Neural progenitor cell (in vitro differentiated cells): ENCODE data around the gene RAD51B. TPM values are rescaled to one million over a fixed set of nuclear protein-coding genes. Genes with fewer than 3 reads are reported as not detected.

Experiments used
- DNase-seq: peaks from one replicate; pipeline ENCODE4 v3.0.0-alpha.2; 2016; ENCODE audit warnings: low spot score
- H2AFZ ChIP-seq: fragments of 200-600 bp; sonication (generic); replicated peaks from 2 replicates; pipeline ENCODE4 v1.6.1; 2016; ENCODE audit warnings: antibody characterized with exemption
- H3F3A ChIP-seq: fragments of 200-600 bp; sonication (generic); 2 replicates; pipeline ENCODE4 v1.6.1; 2016; ENCODE audit warnings: antibody characterized with exemption, low read depth
- H3K27ac ChIP-seq: fragments of 200-600 bp; sonication (generic); 2 replicates; pipeline ENCODE4 v1.5.1; 2016; ENCODE audit warnings: mild to moderate bottlenecking
- H3K27me3 ChIP-seq: fragments of 200-600 bp; sonication (generic); 2 replicates; pipeline ENCODE4 v1.6.1; 2016; ENCODE audit warnings: mild to moderate bottlenecking, moderate library complexity
- H3K36me3 ChIP-seq: fragments of 200-600 bp; sonication (generic); 2 replicates; pipeline ENCODE4 v1.5.1; 2016
- H3K4me1 ChIP-seq: fragments of 200-600 bp; sonication (generic); 2 replicates; pipeline ENCODE4 v1.6.1; 2016; ENCODE audit warnings: mixed run types
- H3K4me2 ChIP-seq: fragments of 200-600 bp; sonication (generic); 2 replicates; pipeline ENCODE4 v1.6.1; 2016
- H3K4me3 ChIP-seq: fragments of 200-600 bp; sonication (generic); 2 replicates; pipeline ENCODE4 v1.5.1; 2016
- H3K79me2 ChIP-seq: fragments of 200-600 bp; sonication (generic); 2 replicates; pipeline ENCODE4 v1.6.1; 2016; ENCODE audit warnings: low read depth
- H3K9ac ChIP-seq: fragments of 200-600 bp; sonication (generic); 2 replicates; pipeline ENCODE4 v1.6.1; 2016
- H3K9me3 ChIP-seq: fragments of 200-600 bp; sonication (generic); 2 replicates; pipeline ENCODE4 v1.5.1; 2016; ENCODE audit warnings: low read depth
- H4K20me1 ChIP-seq: fragments of 200-600 bp; sonication (generic); 2 replicates; pipeline ENCODE4 v1.6.1; 2016; ENCODE audit warnings: low read depth
- H3K27ac Mint-ChIP-seq: 3 replicates; pipeline ENCODE4 v1.8.0; 2021; ENCODE audit warnings: mixed read lengths
- H3K27me3 Mint-ChIP-seq: 2 replicates; pipeline ENCODE4 v1.8.0; 2022; ENCODE audit warnings: low read depth, mild to moderate bottlenecking, inconsistent platforms, moderate library complexity, mixed read lengths; ENCODE audit not compliant: insufficient read depth
- H3K36me3 Mint-ChIP-seq: 3 replicates; pipeline ENCODE4 v1.8.0; 2021; ENCODE audit warnings: mixed read lengths
- H3K4me1 Mint-ChIP-seq: 3 replicates; pipeline ENCODE4 v1.8.0; 2021; ENCODE audit warnings: mixed read lengths
- H3K4me3 Mint-ChIP-seq: 3 replicates; pipeline ENCODE4 v1.8.0; 2021; ENCODE audit warnings: mild to moderate bottlenecking, moderate library complexity, mixed read lengths
- H3K9me3 Mint-ChIP-seq: 3 replicates; pipeline ENCODE4 v1.8.0; 2020; ENCODE audit warnings: mixed read lengths
- CTCF ChIP-seq: fragments of 200-600 bp; sonication (generic); IDR thresholded peaks from 2 replicates; pipeline ENCODE4 v1.5.1; 2017; ENCODE audit warnings: antibody characterized with exemption, mild to moderate bottlenecking
- EZH2 ChIP-seq: fragments of 200-600 bp; sonication (generic); IDR thresholded peaks from 2 replicates; pipeline ENCODE4 v1.6.1; 2017; ENCODE audit warnings: antibody characterized with exemption, mild to moderate bottlenecking, moderate library complexity
- EZH2phosphoT487 ChIP-seq: fragments of 200-600 bp; sonication (generic); IDR thresholded peaks from 2 replicates; pipeline ENCODE4 v1.6.1; 2017; ENCODE audit warnings: antibody characterized with exemption
- total RNA-seq: library from RNA; depleted of rRNA; stranded (reverse); fragments of >200 nt; gene quantifications from 2 replicates; pipeline ENCODE4 v1.2.3, GENCODE V29; 2015; ENCODE audit warnings: low replicate concordance

The RAD51B gene
- total RNA-seq, 1 donor from 2014 or later: 50.5 TPM

GRCh38 chr14:68704736-68705720 is 885.4 kb downstream of the RAD51B start:
- H3K27ac ChIP-seq: no peak overlapping the region

GRCh38 chr14:68705741-68706283 is 886.2 kb downstream of the RAD51B start:
- H3K4me3 ChIP-seq: no peak overlapping the region
- no peak overlapping the region for H3K4me2 ChIP-seq
- no peak overlapping the region for H3K27ac ChIP-seq
- H3K27ac Mint-ChIP-seq: no peak overlapping the region
- no peaks in the 10 kb centered on the region for H3K9me3 ChIP-seq
- H3K36me3 ChIP-seq: no peaks in the 10 kb centered on the region
- no peak overlapping the region for H3K4me3 Mint-ChIP-seq
- H3K9me3 Mint-ChIP-seq: peaks cover 11% of the 10 kb centered on the region
- H3K4me1 Mint-ChIP-seq: peaks cover 34% of the 10 kb centered on the region
- no peaks in the 10 kb centered on the region for H3K79me2 ChIP-seq
- H3K4me1 ChIP-seq: no peaks in the 10 kb centered on the region
- no peaks in the 10 kb centered on the region for H4K20me1 ChIP-seq
- H3K27me3 Mint-ChIP-seq: peaks cover 22% of the 10 kb centered on the region
- no peaks in the 10 kb centered on the region for H3F3A ChIP-seq
- H3K27me3 ChIP-seq: no peaks in the 10 kb centered on the region
- H3K9ac ChIP-seq: no peak overlapping the region
- H2AFZ ChIP-seq: no peak overlapping the region
- DNase-seq: no peak
- H3K36me3 Mint-ChIP-seq: peaks cover 8% of the 10 kb centered on the region
- TF ChIP-seq EZH2phosphoT487 (no peak), CTCF (no peak)

More at GRCh38 chr14:68704736-68705720, 885.4 kb downstream of the RAD51B start:
- Histone ChIP-seq H3K9ac (no peak overlapping the region), H3K9me3 (no peaks in the 10 kb centered on the region), H3K4me3 (no peak overlapping the region), H3F3A (no peaks in the 10 kb centered on the region), H3K4me1 (no peaks in the 10 kb centered on the region), H3K36me3 (no peaks in the 10 kb centered on the region), H3K79me2 (no peaks in the 10 kb centered on the region), H3K4me2 (no peak overlapping the region), H3K27me3 (no peaks in the 10 kb centered on the region), H4K20me1 (no peaks in the 10 kb centered on the region), H2AFZ (no peak overlapping the region)
- Mint-ChIP-seq H3K27ac (peak overlapping the region; percentile 91), H3K9me3 (peaks cover 16% of the 10 kb centered on the region), H3K27me3 (peaks cover 22% of the 10 kb centered on the region), H3K4me1 (peaks cover 34% of the 10 kb centered on the region), H3K36me3 (peaks cover 9% of the 10 kb centered on the region), H3K4me3 (peak overlapping the region; percentile 44)
- no peak for DNase-seq
- TF ChIP-seq EZH2 (no peak), EZH2phosphoT487 (no peak), CTCF (no peak)

GRCh38 chr14:68707482-68707881 is 887.9 kb downstream of the RAD51B start:
- Histone ChIP-seq H3K4me3 (no peak overlapping the region), H3K36me3 (no peaks in the 10 kb centered on the region), H3K9ac (no peak overlapping the region), H2AFZ (no peak overlapping the region), H3K9me3 (no peaks in the 10 kb centered on the region), H3K27ac (no peak overlapping the region), H3K4me1 (no peaks in the 10 kb centered on the region), H3K4me2 (no peak overlapping the region), H3F3A (no peaks in the 10 kb centered on the region), H3K27me3 (no peaks in the 10 kb centered on the region), H4K20me1 (no peaks in the 10 kb centered on the region), H3K79me2 (no peaks in the 10 kb centered on the region)
- TF ChIP-seq CTCF: no peak
- no peak for TF ChIP-seq EZH2
- no peak for TF ChIP-seq EZH2phosphoT487
- Mint-ChIP-seq H3K36me3 (peaks cover 2% of the 10 kb centered on the region), H3K9me3 (peaks cover 6% of the 10 kb centered on the region), H3K27me3 (peaks cover 12% of the 10 kb centered on the region), H3K27ac (no peak overlapping the region), H3K4me1 (peaks cover 23% of the 10 kb centered on the region), H3K4me3 (no peak overlapping the region)
- no peak for DNase-seq
